Measurements from ENCODE around the gene GPR63. TPM values are rescaled to one million over a fixed set of nuclear protein-coding genes. Genes with fewer than 3 reads are reported as not detected.

The GPR63 gene
- total and polyA plus RNA-seq, 9 of the 15 experiments (the other 6 are each of a cell fraction or from before 2014, with no cell fraction given), result 1.6 to 5.1 (median 3.7) TPM

GRCh38 chr6:96865055-96865405 is 27.8 kb upstream of the GPR63 start:
- Histone ChIP-seq H3K27ac (ENCODE audit: extremely low read depth, low read depth, low read length) (no peak overlapping the region), H3K9ac (ENCODE audit: insufficient read depth in 1 of 2, low read depth in 2 of 2, low read length in 2 of 2) (no peak overlapping the region), H3K27me3 (ENCODE audit: control insufficient read depth in 2 of 2, insufficient read depth in 2 of 2, low read length in 2 of 2) (peaks cover 0 to 6% of the 10 kb centered on the region in 2 experiments; a peak in 2 of 5 replicates), H3K36me3 (ENCODE audit: control insufficient read depth, insufficient read depth, low read length) (no peaks in the 10 kb centered on the region), H3K4me3 (no peak overlapping the region), H3K4me2 (ENCODE audit: insufficient read depth, low read length) (no peak overlapping the region), H3K4me1 (replicated peaks in 1 of 2; ENCODE audit: control insufficient read depth in 2 of 2, insufficient read depth in 2 of 2, low read length in 2 of 2) (no peaks in the 10 kb centered on the region), H3K9me1 (ENCODE audit: control insufficient read depth, insufficient read depth, low read length) (no peaks in the 10 kb centered on the region), H3K9me3 (replicated peaks; ENCODE audit: control insufficient read depth, insufficient read depth, low read depth, low read length) (no peaks in the 10 kb centered on the region), H3K79me2 (ENCODE audit: control insufficient read depth, insufficient read depth, low read length) (no peaks in the 10 kb centered on the region), H2AFZ (ENCODE audit: low read depth, low read length) (no peak overlapping the region), H4K20me1 (replicated peaks; ENCODE audit: control insufficient read depth, insufficient read depth, low read length) (no peaks in the 10 kb centered on the region)
- ChIA-PET CTCF (ENCODE audit: low intra/inter-chr PET ratio) (no interaction called here), POLR2A (interaction anchor here (1.0 to 1.4 kb wide), 2 partner anchors 14 to 21 kb away, joined by 3 read pairs; no protein-coding TSS in a partner anchor)
- no peak for FAIRE-seq
- no TSS peak for BruUV-seq (replicated peaks)
- WGBS (ENCODE audit: insufficient coverage, low coverage, missing lambda C conversion rate), result 4% methylated on average over 3 of the region's 3 CpGs
- no peak for DNase-seq (ENCODE audit: extremely low read depth in 1 of 4, low spot score in 3 of 4)
- in situ Hi-C loops (cut with MboI) (no loop called here), intact Hi-C loops (cut with micrococcal nuclease) (no loop called here)
- ATAC-seq, result no peak
- TF ChIP-seq PHF8 (IDR thresholded peaks at IDR 0.05; ENCODE audit: borderline replicate concordance, low read length) (no peak), HMGN3 (IDR thresholded peaks at IDR 0.05; ENCODE audit: borderline replicate concordance, extremely low read depth, insufficient read length, low read depth, low read length) (no peak), TFAM (CRISPR knock-in tag; conservative IDR thresholded peaks at IDR 0.05) (no peak), ZNF133 (CRISPR knock-in tag; IDR thresholded peaks at IDR 0.05) (no peak), ZNF780A (CRISPR knock-in tag; IDR thresholded peaks at IDR 0.05) (no peak), POLR2H (tag; IDR thresholded peaks at IDR 0.05; ENCODE audit: low read depth) (no peak), NBN (IDR thresholded peaks at IDR 0.05; ENCODE audit: low read depth) (no peak), RBM22 (IDR thresholded peaks at IDR 0.05; ENCODE audit: low read depth, low read length, poor library complexity, severe bottlenecking) (no peak), U2AF1 (optimal IDR thresholded peaks at IDR 0.05; ENCODE audit: low read depth, low read length) (no peak), EGR1 (conservative IDR thresholded peaks at IDR 0.05) (no peak), ZNF354B (CRISPR knock-in tag; IDR thresholded peaks at IDR 0.05) (no peak), ZNF75A (CRISPR knock-in tag; IDR thresholded peaks at IDR 0.05) (no peak), ZNF318 (IDR thresholded peaks at IDR 0.05; ENCODE audit: borderline replicate concordance in 1 of 2, low read depth in 1 of 2) (no peak), HMBOX1 (IDR thresholded peaks at IDR 0.05) (no peak)

All from K562 (cell line).